NB4 (cell line): Measurements from ENCODE around the gene UVRAG.

Experiments
- POLR2A ChIP-seq: IDR thresholded peaks from 2 replicates; pipeline ENCODE4 v1.6.1; 2011; ENCODE audit warnings: mild to moderate bottlenecking; ENCODE audit not compliant: insufficient read length; ENCODE audit errors: extremely low read depth
- TF ChIP-seq, protein P1 (sequence below): IDR thresholded peaks from one replicate; pipeline ENCODE4 v1.5.1; 2012; ENCODE audit warnings: low read depth, low read length

DNA sequence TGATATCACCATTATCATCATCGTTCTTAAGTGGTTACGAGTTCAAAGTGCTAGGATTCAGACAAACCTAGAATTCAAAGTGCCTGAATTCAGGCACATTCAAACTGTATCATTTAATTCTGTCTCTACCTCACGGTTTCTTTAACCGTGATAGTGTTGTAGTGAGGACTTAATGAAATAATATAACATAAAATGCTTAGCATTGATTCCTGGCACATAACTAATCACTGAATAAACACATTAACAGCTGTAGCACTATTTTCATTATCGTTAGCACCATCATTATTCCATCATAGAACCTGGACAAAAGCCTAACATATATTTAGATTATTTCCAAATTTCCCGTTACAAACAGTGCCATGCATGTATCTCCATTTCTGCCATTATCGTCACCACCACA lies 289.3 kb downstream of the UVRAG start:
- TF ChIP-seq, protein P1, sequence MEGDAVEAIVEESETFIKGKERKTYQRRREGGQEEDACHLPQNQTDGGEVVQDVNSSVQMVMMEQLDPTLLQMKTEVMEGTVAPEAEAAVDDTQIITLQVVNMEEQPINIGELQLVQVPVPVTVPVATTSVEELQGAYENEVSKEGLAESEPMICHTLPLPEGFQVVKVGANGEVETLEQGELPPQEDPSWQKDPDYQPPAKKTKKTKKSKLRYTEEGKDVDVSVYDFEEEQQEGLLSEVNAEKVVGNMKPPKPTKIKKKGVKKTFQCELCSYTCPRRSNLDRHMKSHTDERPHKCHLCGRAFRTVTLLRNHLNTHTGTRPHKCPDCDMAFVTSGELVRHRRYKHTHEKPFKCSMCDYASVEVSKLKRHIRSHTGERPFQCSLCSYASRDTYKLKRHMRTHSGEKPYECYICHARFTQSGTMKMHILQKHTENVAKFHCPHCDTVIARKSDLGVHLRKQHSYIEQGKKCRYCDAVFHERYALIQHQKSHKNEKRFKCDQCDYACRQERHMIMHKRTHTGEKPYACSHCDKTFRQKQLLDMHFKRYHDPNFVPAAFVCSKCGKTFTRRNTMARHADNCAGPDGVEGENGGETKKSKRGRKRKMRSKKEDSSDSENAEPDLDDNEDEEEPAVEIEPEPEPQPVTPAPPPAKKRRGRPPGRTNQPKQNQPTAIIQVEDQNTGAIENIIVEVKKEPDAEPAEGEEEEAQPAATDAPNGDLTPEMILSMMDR = no peak
- TF ChIP-seq POLR2A = no peak
